Hepatocyte (in vitro differentiated cells): ENCODE data around the gene AGAP1.

Experiments
- CTCF ChIP-seq: fragments of 200-600 bp; sonication (generic); IDR thresholded peaks from 2 replicates; pipeline ENCODE4 v1.5.1; 2016; ENCODE audit warnings: antibody characterized with exemption, mild to moderate bottlenecking; ENCODE audit not compliant: poor library complexity
- EZH2 ChIP-seq: fragments of 200-600 bp; sonication (generic); IDR thresholded peaks from 2 replicates; pipeline ENCODE4 v1.6.1; 2016; ENCODE audit warnings: antibody characterized with exemption, mild to moderate bottlenecking, borderline replicate concordance
- EZH2phosphoT487 ChIP-seq: fragments of 200-600 bp; sonication (generic); IDR thresholded peaks from one replicate; pipeline ENCODE4 v1.6.1; 2018; ENCODE audit warnings: antibody characterized with exemption, mild to moderate bottlenecking, low read depth, moderate library complexity; ENCODE audit not compliant: unreplicated experiment, severe bottlenecking

GRCh38 chr2:235934059-235934773, 440.4 kb downstream of the AGAP1 start:
- TF ChIP-seq CTCF: no peak
- no peak for TF ChIP-seq EZH2
- TF ChIP-seq EZH2phosphoT487: no peak
